CD14-positive monocyte (primary cell): ENCODE results near the gene SLC28A1. TPM values are rescaled to one million over a fixed set of nuclear protein-coding genes. Genes with fewer than 3 reads are reported as not detected.

Source experiments
- DNase-seq, 3 donors: peaks; one replicate each; pipeline ENCODE4 v3.0.0-alpha.2; 2011 to 2022
- H2AFZ ChIP-seq: 2 replicates; pipeline ENCODE4 v1.6.0; 2012; ENCODE audit warnings: mild to moderate bottlenecking, low read depth, low read length, inconsistent platforms; ENCODE audit not compliant: insufficient read depth, poor library complexity, severe bottlenecking
- H3K27ac ChIP-seq, 2 donors: 1 replicate in 1 of 2; 2 replicates in 1 of 2; pipeline ENCODE4 v1.5.1; 2012 to 2013; ENCODE audit warnings: low read length in 2 of 2, control low read depth in 1 of 2, inconsistent platforms in 1 of 2, low read depth in 1 of 2, mild to moderate bottlenecking in 1 of 2
- H3K27me3 ChIP-seq, 2 donors: one replicate each; pipeline versions ENCODE4 v1.6.0 to v1.6.1; 2011 to 2013; ENCODE audit warnings: low read length in 2 of 2; ENCODE audit not compliant: control insufficient read depth in 2 of 2, insufficient read depth in 2 of 2
- H3K36me3 ChIP-seq, 2 donors: replicated peaks in 1 of 2; 1 replicate in 1 of 2; 2 replicates in 1 of 2; pipeline versions ENCODE4 v1.5.1 to v1.6.1; 2012 to 2013; ENCODE audit warnings: low read length in 2 of 2, control low read depth in 1 of 2, inconsistent platforms in 1 of 2, mild to moderate bottlenecking in 1 of 2; ENCODE audit not compliant: insufficient read depth in 2 of 2, control insufficient read depth in 1 of 2
- H3K4me1 ChIP-seq, 2 donors: 1 replicate in 1 of 2; 2 replicates in 1 of 2; pipeline versions ENCODE4 v1.5.1 to v1.6.1; 2012 to 2013; ENCODE audit warnings: low read length in 2 of 2, control low read depth in 1 of 2, inconsistent platforms in 1 of 2, mild to moderate bottlenecking in 1 of 2, moderate library complexity in 1 of 2; ENCODE audit not compliant: insufficient read depth in 2 of 2, control insufficient read depth in 1 of 2
- H3K4me2 ChIP-seq: replicated peaks from 2 replicates; pipeline ENCODE3; 2012; ENCODE audit warnings: low read length, moderate library complexity, mild to moderate bottlenecking; ENCODE audit not compliant: poor library complexity, severe bottlenecking; ENCODE audit errors: extremely low read depth
- H3K4me3 ChIP-seq, 3 experiments: fragments of 200-600 bp in 1 of 3; sonication (generic) in 1 of 3; replicated peaks in 1 of 3; 1 replicate in 2 of 3; 2 replicates in 1 of 3; pipeline ENCODE4 v1.5.1; 2011 to 2013; ENCODE audit warnings: low read length in 3 of 3, mild to moderate bottlenecking in 3 of 3, control low read depth in 2 of 3, low read depth in 2 of 3, inconsistent platforms in 1 of 3, moderate library complexity in 1 of 3
- H3K79me2 ChIP-seq: 2 replicates; pipeline ENCODE4 v1.6.0; 2012; ENCODE audit warnings: mild to moderate bottlenecking, control low read depth, inconsistent platforms, low read length, moderate library complexity; ENCODE audit not compliant: insufficient read depth
- H3K9ac ChIP-seq: 2 replicates; pipeline ENCODE4 v1.6.0; 2017; ENCODE audit warnings: low read length, mild to moderate bottlenecking; ENCODE audit not compliant: insufficient read depth, poor library complexity, severe bottlenecking
- H3K9me3 ChIP-seq, 2 donors: replicated peaks in 1 of 2; 1 replicate in 1 of 2; 2 replicates in 1 of 2; pipeline versions ENCODE4 v1.5.1 to v1.6.1; 2012 to 2013; ENCODE audit warnings: low read length in 2 of 2, control low read depth in 1 of 2; ENCODE audit not compliant: control insufficient read depth in 1 of 2, insufficient read depth in 1 of 2
- H4K20me1 ChIP-seq: 2 replicates; pipeline ENCODE4 v1.6.0; 2012; ENCODE audit warnings: mild to moderate bottlenecking, low read length, control low read depth, moderate library complexity; ENCODE audit not compliant: insufficient read depth
- H3K27ac Mint-ChIP-seq, 7 donors: one replicate each; pipeline ENCODE4 v1.8.0; 2020; ENCODE audit warnings: mild to moderate bottlenecking in 7 of 7, mixed read lengths in 7 of 7, moderate library complexity in 6 of 7, inconsistent platforms in 2 of 7
- H3K27me3 Mint-ChIP-seq, 3 donors: one replicate each; pipeline ENCODE4 v1.8.0; 2021 to 2022; ENCODE audit warnings: low read depth in 3 of 3, mild to moderate bottlenecking in 3 of 3, mixed read lengths in 3 of 3, moderate library complexity in 3 of 3, inconsistent platforms in 1 of 3
- H3K36me3 Mint-ChIP-seq, 2 donors: one replicate each; pipeline ENCODE4 v1.8.0; 2020; ENCODE audit warnings: mixed read lengths in 2 of 2, inconsistent platforms in 1 of 2, mild to moderate bottlenecking in 1 of 2
- H3K4me1 Mint-ChIP-seq: one replicate; pipeline ENCODE4 v1.8.0; 2020; ENCODE audit warnings: mild to moderate bottlenecking, mixed read lengths
- H3K4me3 Mint-ChIP-seq, 2 donors: one replicate each; pipeline ENCODE4 v1.8.0; 2020; ENCODE audit warnings: mild to moderate bottlenecking in 2 of 2, mixed read lengths in 2 of 2, moderate library complexity in 1 of 2
- H3K9me3 Mint-ChIP-seq, 7 donors: one replicate each; pipeline ENCODE4 v1.8.0; 2020 to 2022; ENCODE audit warnings: mixed read lengths in 7 of 7, mild to moderate bottlenecking in 6 of 7, moderate library complexity in 6 of 7, inconsistent platforms in 2 of 7
- WGBS: methylation state at CpG from one replicate; pipeline ENCODE4 v1.1.5; 2013; ENCODE audit warnings: missing lambda C conversion rate; ENCODE audit not compliant: insufficient coverage; 5-methylcytosine and 5-hydroxymethylcytosine counted together
- intact Hi-C, 2 donors: fragments of 100-400 bp; cut with micrococcal nuclease; formaldehyde crosslinking; loops; one replicate each; pipeline versions ENCODE4 v1.15.0 to v1.15.1; 2023
- polyA plus RNA-seq, 3 donors: library from polyadenylated mRNA; depleted of rRNA in 1 of 3; unstranded in 2 of 3; stranded (reverse) in 1 of 3; fragments of 300-500 nt in 2 of 3; fragments of >200 nt in 1 of 3; fragmentation: Illumina TruSeq in 2 of 3; gene quantifications; 1 replicate in 2 of 3; 2 replicates in 1 of 3; pipeline ENCODE4 v1.2.3, GENCODE V29; 2012 to 2021
- TF ChIP-seq, protein P1 (sequence below): fragments of 200-600 bp; IDR thresholded peaks from one replicate; pipeline ENCODE4 v1.8.0; 2022; ENCODE audit warnings: antibody characterized with exemption, mild to moderate bottlenecking

The SLC28A1 gene
- polyA plus RNA-seq, 3 donors = not detected

DNA sequence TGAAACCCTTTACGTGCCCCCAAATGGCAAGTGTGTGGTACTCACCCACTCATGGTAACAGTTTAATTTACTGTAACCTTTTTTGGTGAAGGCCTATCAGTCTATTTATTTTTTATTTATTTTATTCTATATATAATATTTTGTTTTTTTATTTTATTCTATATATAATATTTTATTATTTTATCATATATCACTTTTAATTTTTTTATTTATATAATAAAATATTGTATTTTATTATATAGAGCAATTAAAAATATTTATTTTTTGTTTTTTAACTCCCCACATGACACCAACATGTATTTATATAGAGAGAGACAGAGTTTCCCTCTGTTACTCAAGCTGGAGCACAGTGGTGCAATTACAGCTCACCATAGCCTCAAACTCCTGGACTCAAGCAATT lies 41.4 kb downstream of the SLC28A1 start:
- H3K79me2 ChIP-seq = no peaks in the 10 kb centered on the region
- intact Hi-C loops = loop anchor here in 1 of 2 donors (5.0 kb wide), 1 partner anchor 339 kb away; no protein-coding TSS in a partner anchor
- TF ChIP-seq, protein P1, sequence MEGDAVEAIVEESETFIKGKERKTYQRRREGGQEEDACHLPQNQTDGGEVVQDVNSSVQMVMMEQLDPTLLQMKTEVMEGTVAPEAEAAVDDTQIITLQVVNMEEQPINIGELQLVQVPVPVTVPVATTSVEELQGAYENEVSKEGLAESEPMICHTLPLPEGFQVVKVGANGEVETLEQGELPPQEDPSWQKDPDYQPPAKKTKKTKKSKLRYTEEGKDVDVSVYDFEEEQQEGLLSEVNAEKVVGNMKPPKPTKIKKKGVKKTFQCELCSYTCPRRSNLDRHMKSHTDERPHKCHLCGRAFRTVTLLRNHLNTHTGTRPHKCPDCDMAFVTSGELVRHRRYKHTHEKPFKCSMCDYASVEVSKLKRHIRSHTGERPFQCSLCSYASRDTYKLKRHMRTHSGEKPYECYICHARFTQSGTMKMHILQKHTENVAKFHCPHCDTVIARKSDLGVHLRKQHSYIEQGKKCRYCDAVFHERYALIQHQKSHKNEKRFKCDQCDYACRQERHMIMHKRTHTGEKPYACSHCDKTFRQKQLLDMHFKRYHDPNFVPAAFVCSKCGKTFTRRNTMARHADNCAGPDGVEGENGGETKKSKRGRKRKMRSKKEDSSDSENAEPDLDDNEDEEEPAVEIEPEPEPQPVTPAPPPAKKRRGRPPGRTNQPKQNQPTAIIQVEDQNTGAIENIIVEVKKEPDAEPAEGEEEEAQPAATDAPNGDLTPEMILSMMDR = no peak
- H3K27me3 Mint-ChIP-seq = peaks cover 0 to 3% (median 0%) of the 10 kb centered on the region in 3 donors
- no peaks in the 10 kb centered on the region for H4K20me1 ChIP-seq
- no peak overlapping the region for H3K4me3 Mint-ChIP-seq
- H2AFZ ChIP-seq = no peak overlapping the region
- H3K9me3 Mint-ChIP-seq = no peaks in the 10 kb centered on the region
- no peak overlapping the region for H3K27ac ChIP-seq
- H3K36me3 Mint-ChIP-seq = no peaks in the 10 kb centered on the region
- no peaks in the 10 kb centered on the region for H3K9me3 ChIP-seq
- H3K4me3 ChIP-seq = no peak overlapping the region
- peaks cover 0 to 11% of the 10 kb centered on the region in 2 donors for H3K4me1 ChIP-seq
- DNase-seq = no peak
- H3K36me3 ChIP-seq = no peaks in the 10 kb centered on the region
- no peak overlapping the region for H3K4me2 ChIP-seq
- H3K9ac ChIP-seq = no peak overlapping the region
- no CpG with 5 or more reads among the region's 1 CpG for whole genome bisulfite sequencing
- H3K27ac Mint-ChIP-seq = no peak overlapping the region
- no peaks in the 10 kb centered on the region for H3K27me3 ChIP-seq
- H3K4me1 Mint-ChIP-seq = peaks cover 7% of the 10 kb centered on the region

DNA sequence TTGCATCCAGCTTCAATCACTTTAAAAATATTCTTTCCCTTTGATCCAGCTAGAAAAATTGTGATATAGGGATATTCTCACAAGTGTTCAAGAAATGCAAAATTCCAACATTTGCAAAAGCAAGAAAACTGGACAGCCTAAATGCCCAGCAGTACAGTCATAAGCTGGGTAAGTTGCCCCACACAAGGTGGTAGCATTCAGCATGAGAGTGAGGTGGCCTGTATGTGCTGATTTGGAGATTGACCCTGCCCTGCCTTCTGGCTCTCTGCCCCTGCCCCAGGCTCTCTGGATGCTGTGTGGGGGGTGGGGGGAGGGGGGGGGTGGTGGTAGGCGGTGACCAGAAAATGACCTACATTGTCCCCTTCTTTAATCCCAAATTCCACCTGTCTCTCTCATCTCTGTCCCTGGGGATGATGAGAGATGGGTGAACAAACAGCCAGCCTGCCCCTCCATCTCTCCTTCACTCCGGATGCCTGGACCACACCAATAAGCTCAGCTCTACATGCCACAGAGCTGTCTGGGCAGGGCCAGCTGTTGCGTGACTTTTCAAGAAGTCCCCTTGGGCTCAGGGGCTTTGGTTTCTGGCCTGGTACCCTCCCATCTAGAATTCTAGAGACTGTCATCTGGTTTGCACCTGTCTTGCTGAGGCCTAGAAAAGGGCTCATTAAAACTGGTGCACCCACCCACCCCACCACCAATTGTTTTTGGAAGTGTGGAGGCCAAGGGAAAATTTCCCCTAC lies 42.2 kb downstream of the SLC28A1 start:
- WGBS = 100% methylated on average over 2 of the region's 3 CpGs

More for the DNA sequence above, 42.2 kb downstream of the SLC28A1 start:
- Histone ChIP-seq H3K4me2 (no peak overlapping the region), H3K4me1 (peaks cover 0 to 11% of the 10 kb centered on the region in 2 donors), H3K9me3 (no peaks in the 10 kb centered on the region), H2AFZ (no peak overlapping the region), H3K79me2 (no peaks in the 10 kb centered on the region), H3K4me3 (no peak overlapping the region), H3K27me3 (no peaks in the 10 kb centered on the region), H3K27ac (no peak overlapping the region), H4K20me1 (no peaks in the 10 kb centered on the region), H3K36me3 (no peaks in the 10 kb centered on the region), H3K9ac (no peak overlapping the region)
- Mint-ChIP-seq H3K4me3 (no peak overlapping the region), H3K27ac (peak overlapping the region in 1 of 7 donors; percentile 20), H3K27me3 (peaks cover 0 to 3% (median 0%) of the 10 kb centered on the region in 3 donors), H3K4me1 (peaks cover 7% of the 10 kb centered on the region), H3K36me3 (no peaks in the 10 kb centered on the region), H3K9me3 (peaks cover 0 to 2% (median 0%) of the 10 kb centered on the region in 7 donors)
- intact Hi-C loops = loop anchor here in 1 of 2 donors (5.0 kb wide), 1 partner anchor 339 kb away; no protein-coding TSS in a partner anchor
- DNase-seq = no peak
- TF ChIP-seq, protein P1 = no peak
